GM19025 (cell line): ENCODE data around the gene CDC6.
"Not testable (repeated sequence)": the region's sequence is repeated elsewhere in the genome, so short reads cannot be mapped to it uniquely, and the experiment has no call there.

Source experiments
- ATAC-seq: cut with Tn5 transposase; IDR thresholded peaks from one replicate; pipeline ENCODE4 v1.9.1; 2021; ENCODE audit warnings: mild to moderate bottlenecking, low read depth, moderate library complexity; ENCODE audit not compliant: unreplicated experiment

Gene CDC6

DNA sequence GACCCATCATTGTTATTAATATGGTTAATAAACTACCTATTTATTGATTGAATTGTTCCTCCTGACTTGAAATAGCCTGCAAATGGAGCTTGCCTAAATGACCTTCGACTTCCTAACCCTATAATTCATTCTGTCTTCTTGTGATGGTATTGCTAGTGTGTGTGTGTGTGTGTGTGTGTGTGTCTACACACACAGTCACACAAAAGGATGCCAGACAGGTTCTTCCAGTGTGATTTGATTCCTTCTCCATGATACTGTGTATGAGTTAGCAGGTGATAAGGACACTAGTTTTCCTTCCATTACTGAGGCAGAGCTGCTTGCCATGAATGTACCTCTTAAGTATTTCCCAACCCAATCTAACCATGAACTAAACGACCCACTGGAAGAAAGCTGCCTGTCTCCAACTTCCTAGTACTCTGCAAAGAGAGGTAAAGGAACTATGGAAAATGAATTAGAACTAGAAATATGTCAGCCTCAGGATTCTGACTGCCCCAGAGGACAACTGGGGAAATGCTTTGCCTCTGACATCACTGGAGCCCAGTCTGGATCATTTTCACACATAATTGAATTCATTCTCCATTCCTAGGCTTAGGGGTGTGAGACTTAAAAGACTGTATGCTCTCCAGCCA, 3.5 kb upstream of the CDC6 start:
- no peak for ATAC-seq

DNA sequence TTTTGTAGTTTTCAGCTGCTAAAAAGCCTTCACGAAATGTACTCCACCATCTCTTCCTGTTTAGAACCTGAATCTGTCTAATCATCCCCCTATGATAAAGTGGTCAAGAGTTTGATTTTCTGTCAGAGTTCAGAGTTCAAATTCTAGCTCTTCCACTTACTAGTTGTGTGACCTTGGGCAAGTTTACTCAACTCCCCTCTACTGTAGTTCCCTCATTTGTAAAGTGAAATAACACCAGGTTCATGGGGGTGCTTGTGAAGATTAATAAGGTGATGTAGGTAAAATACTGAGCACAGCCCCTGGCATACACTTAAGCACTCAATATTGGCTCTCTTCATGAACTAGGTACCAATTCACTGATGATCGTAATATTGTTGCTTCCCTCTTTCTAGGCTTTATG, 1.2 kb upstream of the CDC6 start:
- ATAC-seq, result no peak

DNA sequence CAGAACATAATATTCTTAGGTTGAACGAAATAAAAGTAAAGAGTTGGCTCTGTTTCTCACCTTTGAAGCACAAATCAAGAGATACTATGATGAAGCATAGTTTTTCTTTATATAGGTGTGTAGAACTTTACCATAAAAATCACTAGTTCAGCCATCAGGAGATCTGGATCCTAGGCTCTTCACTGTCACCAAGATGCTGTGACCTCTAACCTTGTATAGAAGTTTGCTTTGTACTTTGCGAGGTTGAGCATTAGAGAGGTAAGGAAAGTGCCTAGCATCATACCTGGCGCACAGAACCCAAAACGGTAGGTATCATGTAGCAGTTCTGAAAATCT, 553 bp upstream of the CDC6 start:
- ATAC-seq, result no peak

DNA sequence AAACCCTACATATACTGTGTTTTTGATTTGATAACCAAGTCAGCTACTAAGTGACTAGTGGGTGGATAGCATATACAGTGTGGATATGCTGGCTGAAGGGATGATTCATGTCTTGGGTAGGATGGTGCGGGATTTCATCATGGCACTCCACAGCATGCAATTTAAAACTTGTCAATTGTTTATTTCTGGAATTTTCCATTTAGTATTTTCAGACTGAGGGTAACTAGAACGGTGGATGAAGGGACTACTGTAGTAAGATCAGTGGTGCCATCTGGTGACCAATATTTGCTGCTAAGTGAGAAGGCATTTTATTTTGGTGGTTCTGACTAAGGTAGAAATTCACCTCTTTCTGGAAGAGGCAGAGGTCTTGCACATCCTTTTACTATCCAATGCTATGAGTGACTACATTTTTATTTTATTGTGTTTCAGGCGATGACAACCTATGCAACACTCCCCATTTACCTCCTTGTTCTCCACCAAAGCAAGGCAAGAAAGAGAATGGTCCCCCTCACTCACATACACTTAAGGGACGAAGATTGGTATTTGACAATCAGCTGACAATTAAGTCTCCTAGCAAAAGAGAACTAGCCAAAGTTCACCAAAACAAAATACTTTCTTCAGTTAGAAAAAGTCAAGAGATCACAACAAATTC, 3.1 kb downstream of the CDC6 start:
- ATAC-seq, result no peak

DNA sequence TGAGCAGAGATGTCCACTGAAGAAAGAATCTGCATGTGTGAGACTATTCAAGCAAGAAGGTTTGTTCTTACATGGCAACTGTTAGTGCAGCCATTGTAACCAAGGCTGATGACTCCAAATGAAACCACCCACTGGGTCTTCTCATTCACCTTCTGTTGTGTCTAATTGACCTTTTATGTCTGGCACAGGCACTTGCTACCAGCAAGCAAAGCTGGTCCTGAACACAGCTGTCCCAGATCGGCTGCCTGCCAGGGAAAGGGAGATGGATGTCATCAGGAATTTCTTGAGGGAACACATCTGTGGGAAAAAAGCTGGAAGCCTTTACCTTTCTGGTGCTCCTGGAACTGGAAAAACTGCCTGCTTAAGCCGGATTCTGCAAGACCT, 3.6 kb downstream of the CDC6 start:
- ATAC-seq, result no peak

DNA sequence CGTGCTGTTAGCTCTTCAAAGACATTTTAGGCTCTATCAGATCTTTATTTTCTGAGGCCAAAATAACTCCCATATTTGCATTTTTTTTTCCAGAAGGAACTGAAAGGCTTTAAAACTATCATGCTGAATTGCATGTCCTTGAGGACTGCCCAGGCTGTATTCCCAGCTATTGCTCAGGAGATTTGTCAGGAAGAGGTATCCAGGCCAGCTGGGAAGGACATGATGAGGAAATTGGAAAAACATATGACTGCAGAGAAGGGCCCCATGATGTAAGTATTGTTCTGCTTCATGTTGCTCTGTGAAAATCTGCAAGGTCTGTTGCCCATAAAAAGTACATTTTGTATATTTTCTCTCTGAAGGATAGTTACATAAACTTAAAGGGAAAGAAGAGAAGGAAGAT, 5.7 kb downstream of the CDC6 start:
- ATAC-seq, result no peak

DNA sequence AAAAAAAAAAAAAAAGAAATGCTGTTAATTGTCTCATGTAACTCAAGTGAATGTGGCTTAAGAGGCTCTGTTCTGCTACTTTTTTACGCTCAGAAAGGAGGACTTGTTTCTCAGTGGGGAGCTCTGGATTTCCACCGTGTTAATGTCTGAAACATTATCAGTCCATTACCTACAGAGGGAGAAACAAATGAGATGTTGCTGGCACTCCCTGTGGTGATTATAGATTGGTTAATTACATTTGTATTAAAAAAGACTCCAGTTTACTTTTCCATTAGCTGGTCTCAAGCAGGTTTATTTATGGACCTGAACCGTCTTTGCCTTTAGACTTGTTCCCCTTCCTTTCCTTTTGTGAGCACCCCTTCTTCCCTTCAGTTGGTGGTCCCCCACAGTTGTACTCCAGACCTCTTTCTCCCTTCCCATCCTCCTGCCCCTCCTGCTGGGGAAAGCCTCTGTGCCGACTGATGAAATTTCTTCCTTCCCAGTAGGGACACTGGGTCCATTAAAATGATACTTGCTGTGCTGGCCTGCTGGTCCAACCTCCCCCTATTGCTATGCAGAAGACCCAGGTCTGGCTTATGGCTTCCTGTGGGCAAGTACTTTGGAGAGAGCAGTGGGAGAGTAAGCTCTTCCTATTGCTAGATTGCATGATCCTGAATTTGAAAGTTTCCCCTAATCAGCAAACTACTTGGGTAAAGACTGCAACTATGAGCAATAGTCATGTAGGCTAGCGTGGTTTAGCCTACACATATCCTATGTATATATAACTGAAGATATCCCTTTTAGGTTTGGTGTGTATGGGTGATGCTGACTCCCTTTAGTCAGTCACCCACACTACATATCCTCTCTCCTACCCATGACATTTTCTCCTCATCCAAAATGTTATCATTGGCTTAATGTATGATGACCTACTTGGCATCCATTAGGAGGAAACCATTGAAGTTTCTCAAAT, 8.1 kb downstream of the CDC6 start:
- no peak for ATAC-seq

DNA sequence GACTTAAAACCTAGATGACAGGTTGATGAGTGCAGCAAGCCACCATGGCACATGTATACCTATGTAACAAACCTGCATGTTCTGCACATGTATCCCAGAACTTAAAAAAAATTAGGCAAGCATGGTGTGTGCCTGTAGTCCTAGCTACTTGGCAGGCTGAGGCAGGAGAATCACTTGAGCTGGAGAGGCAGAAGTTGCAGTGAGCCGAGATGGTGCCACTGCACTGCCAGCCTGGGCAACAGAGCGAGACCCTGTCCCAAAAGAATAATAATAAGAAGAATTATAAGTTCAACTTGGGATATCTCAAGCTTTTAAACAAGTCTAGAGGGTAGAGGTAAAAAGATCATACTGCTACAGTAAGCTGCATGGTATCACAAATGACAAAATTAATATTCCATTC, 9.8 kb downstream of the CDC6 start:
- ATAC-seq, result no peak

DNA sequence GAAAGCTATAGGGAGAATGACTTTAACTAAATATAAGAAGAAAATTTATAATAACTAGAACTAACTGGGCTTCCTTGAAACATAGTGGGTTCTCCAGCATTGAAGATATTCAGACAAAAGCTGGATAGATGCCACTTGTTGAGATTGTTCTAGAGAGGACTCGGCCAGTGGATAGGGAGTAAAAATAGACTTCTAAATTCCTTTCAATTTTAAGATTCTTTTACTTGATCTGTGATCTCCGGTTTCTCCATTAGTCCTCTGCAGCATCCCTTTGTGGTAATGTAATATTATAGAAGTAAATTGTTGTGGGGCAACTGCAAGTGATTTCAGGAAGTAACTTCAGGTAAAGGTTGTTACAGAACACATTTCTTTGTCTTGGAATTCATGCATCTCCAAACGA, 11.0 kb downstream of the CDC6 start:
- ATAC-seq, result no peak

DNA sequence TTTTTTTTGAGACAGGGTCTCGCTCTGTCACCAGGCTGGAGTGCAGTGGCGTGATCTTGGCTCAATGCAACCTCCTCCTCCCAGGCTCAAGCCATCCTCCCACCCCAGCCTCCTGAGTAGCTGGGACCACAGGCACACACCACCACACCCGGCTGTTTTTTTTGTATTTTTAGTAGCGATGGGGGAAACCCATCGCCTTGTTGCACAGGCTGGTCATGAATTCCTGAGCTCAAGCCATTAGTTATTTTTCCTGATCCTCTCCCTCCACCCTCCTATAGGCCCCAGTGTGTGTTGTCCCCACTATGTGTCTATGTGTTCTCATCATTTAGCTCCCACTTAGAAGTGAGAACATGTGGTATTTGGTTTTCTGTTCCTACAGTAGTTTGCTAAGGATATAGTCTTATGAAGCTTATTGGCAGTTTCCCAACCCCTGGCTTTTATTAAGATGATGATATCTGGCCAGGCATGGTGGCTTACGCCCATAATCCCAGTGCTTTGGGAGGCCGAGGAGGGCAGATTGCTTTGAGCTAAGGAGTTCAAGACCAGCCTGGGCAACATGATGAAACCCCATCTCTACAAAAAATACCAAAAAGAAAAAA, 11.6 kb downstream of the CDC6 start:
- ATAC-seq, result not testable (repeated sequence)

DNA sequence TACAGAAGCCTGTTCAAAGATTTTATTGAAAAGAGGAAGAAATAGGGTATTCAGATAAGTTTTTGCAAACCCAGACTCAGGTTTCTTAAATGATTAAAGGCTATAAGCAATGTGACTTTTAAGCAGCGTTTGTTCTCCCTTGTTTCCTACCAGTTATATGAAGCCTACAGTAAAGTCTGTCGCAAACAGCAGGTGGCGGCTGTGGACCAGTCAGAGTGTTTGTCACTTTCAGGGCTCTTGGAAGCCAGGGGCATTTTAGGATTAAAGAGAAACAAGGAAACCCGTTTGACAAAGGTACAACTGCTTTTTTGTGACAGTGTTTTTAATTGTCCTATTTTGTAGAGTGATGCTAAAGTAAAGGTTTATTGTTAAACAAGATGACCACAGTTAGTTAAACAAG, 13.6 kb downstream of the CDC6 start:
- ATAC-seq, result no peak

DNA sequence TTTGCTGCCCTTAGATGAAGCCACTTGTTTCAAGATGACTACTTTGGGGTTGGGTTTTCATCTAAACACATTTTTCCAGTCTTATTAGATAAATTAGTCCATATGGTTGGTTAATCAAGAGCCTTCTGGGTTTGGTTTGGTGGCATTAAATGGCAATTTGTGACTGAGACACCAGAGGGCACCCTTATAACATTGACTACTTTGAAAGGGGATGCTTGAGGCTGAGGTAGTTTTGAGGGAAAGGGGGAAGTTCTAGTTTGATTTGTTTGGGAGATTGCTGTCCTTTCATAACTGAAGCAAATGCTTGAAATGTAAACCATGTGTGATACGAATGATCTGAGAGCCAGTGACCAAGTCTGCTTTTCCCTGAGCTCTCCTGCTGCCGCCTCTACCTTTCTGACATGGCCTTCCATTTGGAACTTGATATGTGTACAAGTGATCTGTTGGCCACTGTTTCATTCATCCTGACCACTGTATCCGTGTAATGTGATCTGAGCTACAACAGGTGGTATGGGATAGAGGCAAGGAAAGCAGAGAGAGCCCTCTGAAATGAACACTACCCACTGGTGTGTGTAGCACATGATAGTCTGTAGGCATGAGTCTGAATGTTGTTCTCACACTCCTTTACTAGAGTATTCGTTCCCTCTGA, 15.5 kb downstream of the CDC6 start:
- ATAC-seq, result no peak

DNA sequence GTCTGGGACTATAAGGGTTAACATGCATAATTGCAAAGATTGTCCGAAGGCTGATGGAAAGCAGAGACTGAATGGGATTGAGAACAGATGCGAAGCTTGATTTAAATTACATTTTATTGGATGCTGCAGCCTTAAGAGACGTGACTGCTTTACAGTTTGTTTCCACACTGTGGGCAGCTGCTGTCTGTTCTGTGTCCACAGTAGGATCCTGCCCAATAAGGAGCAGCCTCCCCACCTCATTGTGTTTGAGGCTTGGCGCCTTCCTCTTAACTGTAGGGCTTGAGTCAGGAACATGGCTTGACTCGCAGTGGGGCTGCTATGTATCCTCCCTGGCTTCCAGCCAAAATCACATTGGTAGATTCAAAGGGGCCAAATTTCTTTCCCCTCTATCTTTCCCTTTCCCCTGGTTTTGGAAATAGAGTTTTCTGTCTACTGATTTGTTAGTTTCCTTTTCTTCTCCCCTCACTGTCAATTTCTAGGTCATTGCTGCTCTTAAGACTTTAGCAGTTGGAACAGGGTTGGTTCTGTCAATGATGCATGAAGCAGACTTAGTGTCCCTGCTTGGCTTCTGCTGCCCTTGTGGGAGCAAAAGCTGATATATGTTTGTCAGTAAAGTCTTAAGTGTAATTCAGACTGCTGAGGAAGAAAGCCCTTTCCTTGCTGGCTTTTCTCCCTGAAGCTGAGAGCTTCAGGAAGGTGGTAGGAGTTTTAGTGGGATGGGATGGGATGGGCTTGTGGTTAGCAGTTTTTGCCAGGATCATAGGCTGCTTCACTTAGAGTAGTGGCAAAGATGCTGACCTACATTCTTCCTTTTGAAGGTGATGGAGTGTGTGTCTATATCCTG, 16.3 kb downstream of the CDC6 start:
- ATAC-seq, result no peak

DNA sequence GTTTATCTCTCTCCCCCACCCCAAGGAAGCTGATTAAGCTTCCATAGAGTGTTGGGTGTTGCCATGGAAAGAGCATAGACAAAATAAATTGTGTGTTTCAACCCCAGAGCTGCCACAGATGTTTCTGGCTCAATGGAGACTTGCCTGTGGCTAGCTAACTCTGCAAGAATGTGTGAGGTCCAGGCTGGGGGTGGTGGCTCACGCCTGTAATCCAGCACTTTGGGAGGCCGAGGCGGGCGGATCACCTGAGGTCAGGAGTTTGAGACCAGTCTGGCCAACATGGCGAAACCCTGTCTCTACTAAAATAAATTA, 16.8 kb downstream of the CDC6 start:
- not testable (repeated sequence) for ATAC-seq

DNA sequence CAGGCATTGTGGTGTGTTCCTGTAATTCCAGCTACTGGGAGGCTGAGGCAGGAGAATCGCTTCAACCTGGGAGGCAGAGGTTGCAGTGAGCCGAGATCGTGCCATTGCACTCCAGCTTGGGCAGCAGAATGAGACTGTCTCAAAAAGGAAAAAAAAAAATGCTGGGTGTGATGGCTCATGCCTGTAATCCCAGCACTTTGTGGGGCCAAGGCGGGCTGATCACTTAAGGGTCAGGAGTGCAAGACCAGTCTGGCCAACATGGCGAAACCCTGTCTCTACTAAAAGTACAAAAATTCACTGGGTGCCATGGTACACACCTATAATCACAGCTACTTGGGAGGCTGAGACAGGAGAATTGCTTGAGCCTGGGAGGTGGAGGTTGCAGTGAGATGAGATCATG, 17.2 kb downstream of the CDC6 start:
- ATAC-seq, result not testable (repeated sequence)

DNA sequence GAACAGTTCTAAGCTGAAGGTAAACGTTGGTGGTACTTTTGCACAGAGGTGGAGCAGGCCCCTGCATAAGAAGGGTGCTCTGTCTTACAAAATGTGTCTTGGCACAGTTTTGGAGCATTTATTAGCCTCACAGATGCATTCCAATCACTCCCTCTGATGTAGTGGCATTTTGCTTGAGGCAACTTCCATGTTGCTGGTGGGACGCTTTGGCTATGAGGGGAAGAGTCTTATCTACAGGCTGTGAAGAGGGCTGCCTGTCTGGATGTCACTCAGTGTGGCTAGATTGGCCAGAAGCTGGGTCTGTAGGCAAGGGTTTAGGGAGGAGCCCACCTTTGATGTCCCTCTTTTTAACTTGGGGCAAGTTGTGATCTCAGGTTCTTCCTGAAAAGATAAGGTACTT, 18.7 kb downstream of the CDC6 start:
- no peak for ATAC-seq

DNA sequence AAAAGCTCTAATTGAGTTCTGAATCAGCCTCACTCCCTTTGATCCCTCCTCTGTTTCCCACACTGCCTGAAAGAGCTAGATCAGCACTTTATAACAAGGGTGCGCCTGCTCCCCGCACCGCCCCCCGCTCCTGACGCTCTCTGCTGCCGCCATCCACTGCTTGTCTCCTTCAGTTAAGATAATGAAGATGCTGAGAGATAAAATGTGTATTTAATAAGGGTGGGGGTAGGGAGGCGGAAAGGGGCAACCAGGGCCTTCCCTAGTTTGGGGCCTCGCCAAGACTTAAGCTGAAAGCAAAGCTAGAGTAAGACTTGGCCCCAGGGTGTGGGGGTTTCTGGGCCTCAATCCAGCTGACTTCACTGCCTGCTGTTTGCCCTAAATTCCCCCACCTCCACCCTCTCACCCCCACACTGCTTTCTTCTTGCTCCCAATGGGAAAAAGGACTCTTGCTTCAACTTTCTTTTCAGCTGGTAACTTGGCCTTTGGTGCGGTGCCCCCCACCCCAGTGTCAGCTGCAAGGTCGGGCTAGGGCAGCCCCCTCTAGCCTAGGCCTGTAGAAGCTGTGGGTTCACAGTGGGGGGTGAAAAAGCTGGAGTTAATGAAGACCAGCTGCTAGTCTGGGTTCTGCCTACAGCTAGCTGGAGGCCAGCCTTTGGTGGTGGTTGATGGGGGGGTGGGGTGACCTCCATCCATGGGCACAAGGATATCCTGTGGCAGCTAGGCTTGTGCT, 19.5 kb downstream of the CDC6 start:
- ATAC-seq, result no peak

DNA sequence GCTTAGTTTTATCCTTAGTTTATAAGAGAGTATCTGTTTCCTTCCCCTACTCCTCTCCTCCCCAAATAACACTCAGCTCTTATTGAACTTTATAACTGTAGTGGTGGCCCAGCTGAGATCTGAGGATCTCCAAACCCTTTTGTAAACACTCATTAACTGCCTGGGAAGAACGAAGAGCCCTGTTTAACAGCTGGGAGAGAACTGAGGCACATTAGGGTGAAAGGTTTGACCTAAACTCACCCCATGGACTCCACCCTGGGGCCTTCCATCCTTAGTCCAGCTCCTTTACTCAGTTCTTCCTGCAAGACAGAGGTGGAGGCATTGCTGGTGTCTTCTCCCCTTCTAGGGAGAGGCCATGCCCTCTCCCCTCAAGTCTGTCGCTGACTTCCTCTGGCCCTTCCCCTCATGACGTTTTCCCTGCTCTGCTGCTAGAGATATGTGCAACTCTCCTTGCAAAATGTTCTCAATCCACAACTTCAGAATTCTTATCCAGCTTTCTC, 20.1 kb downstream of the CDC6 start:
- no peak for ATAC-seq
